Sciatic nerve (tissue), 2 donors: ENCODE measurements around the gene RASA3. TPM values are rescaled to one million over a fixed set of nuclear protein-coding genes. Genes with fewer than 3 reads are reported as not detected.
"Not testable (repeated sequence)": the region's sequence is repeated elsewhere in the genome, so short reads cannot be mapped to it uniquely, and the experiment has no call there.

Source experiments
- ATAC-seq: fragments of 200-7000 bp; cut with Tn5 transposase; one replicate; pipeline ENCODE4 v1.9.1; 2020; ENCODE audit warnings: mild to moderate bottlenecking, moderate library complexity
- DNase-seq: peaks from one replicate; pipeline ENCODE4 v3.0.0-alpha.2; 2020; ENCODE audit warnings: low spot score
- intact Hi-C: fragments of 100-400 bp; cut with DNase I; formaldehyde crosslinking; loops from one replicate; pipeline ENCODE4 v1.14.2; 2022
- total RNA-seq: library from RNA; stranded (reverse); fragmentation: NEBNext Ultra II Directional; extraction: Animal tissue kit (Norgen Biotek cat#: 25700); gene quantifications from one replicate; pipeline ENCODE4 v1.2.1, GENCODE V29; 2021
- donor health status: DM: no; HTN: no; CAD: no.
- donor health status: DM: no; HTN: no; CAD: no.

Gene RASA3
- total RNA-seq, 1 donor from 2014 or later, result 47.6 TPM

GRCh38 chr13:114158869-114159666 lies 26.6 kb upstream of the RASA3 start:
- DNase-seq, ATAC-seq, intact Hi-C loops: not testable (repeated sequence)

GRCh38 chr13:114157869-114158495 lies 25.6 kb upstream of the RASA3 start:
- no peak for ATAC-seq
- intact Hi-C loops, result no loop called here
- no peak for DNase-seq

- DNase-seq (no peak), ATAC-seq (no peak)
- intact Hi-C loops, result no loop called here
These were observed 23.8 kb upstream of the RASA3 start for GRCh38 chr13:114155926-114156883.

GRCh38 chr13:114155320-114155719 lies 22.9 kb upstream of the RASA3 start:
- no peak for DNase-seq
- ATAC-seq, result no peak
- intact Hi-C loops, result no loop called here

GRCh38 chr13:114154476-114154875 lies 22.1 kb upstream of the RASA3 start:
- DNase-seq (no peak), ATAC-seq (no peak)
- intact Hi-C loops, result no loop called here

GRCh38 chr13:114153485-114154080 lies 21.2 kb upstream of the RASA3 start:
- no peak for DNase-seq
- intact Hi-C loops, result no loop called here
- ATAC-seq, result no peak

GRCh38 chr13:114152831-114153371 lies 20.5 kb upstream of the RASA3 start:
- ATAC-seq (peak; percentile 48), DNase-seq (no peak)
- intact Hi-C loops, result no loop called here

- intact Hi-C loops, result no loop called here
- ATAC-seq (no peak), DNase-seq (no peak)
These were observed 19.8 kb upstream of the RASA3 start for GRCh38 chr13:114152285-114152645.

GRCh38 chr13:114151565-114152284 lies 19.3 kb upstream of the RASA3 start:
- ATAC-seq (peak; percentile 71), DNase-seq (no peak)
- intact Hi-C loops, result no loop called here

GRCh38 chr13:114151031-114151430 lies 18.6 kb upstream of the RASA3 start:
- ATAC-seq (peak; percentile 70), DNase-seq (no peak)
- intact Hi-C loops, result no loop called here

- no peak for ATAC-seq
- DNase-seq, result no peak
- intact Hi-C loops, result no loop called here
These were observed 17.6 kb upstream of the RASA3 start for GRCh38 chr13:114149774-114150740.

GRCh38 chr13:114148886-114149285 lies 16.5 kb upstream of the RASA3 start:
- DNase-seq, intact Hi-C loops: not testable (repeated sequence)

GRCh38 chr13:114148521-114148855 lies 16.1 kb upstream of the RASA3 start:
- no peak for ATAC-seq
- intact Hi-C loops, result no loop called here
- DNase-seq, result no peak

More at GRCh38 chr13:114148886-114149285, 16.5 kb upstream of the RASA3 start:
- ATAC-seq, result not testable (repeated sequence)

GRCh38 chr13:114147803-114148520 lies 15.5 kb upstream of the RASA3 start:
- intact Hi-C loops, result no loop called here
- ATAC-seq, result no peak
- no peak for DNase-seq

- no peak for ATAC-seq
- intact Hi-C loops, result no loop called here
- no peak for DNase-seq
These were observed 14.2 kb upstream of the RASA3 start for GRCh38 chr13:114146629-114147028.

- DNase-seq (no peak), ATAC-seq (no peak)
- intact Hi-C loops, result no loop called here
These were observed 13.8 kb upstream of the RASA3 start for GRCh38 chr13:114146173-114146572.

GRCh38 chr13:114145722-114146121 lies 13.3 kb upstream of the RASA3 start:
- intact Hi-C loops, result no loop called here
- no peak for ATAC-seq
- DNase-seq, result no peak
